Endothelial cell of umbilical vein (primary cell): ENCODE measurements around the gene NAGLU.

Experiments
- CTCF ChIP-seq, 2 donors: IDR thresholded peaks; 1 replicate in 1 of 2; 2 replicates in 1 of 2; pipeline ENCODE4 v1.5.1; 2011; ENCODE audit warnings: low read length in 2 of 2, mild to moderate bottlenecking in 2 of 2, moderate library complexity in 2 of 2, control low read depth in 1 of 2, inconsistent platforms in 1 of 2, low read depth in 1 of 2; ENCODE audit not compliant: insufficient read depth in 1 of 2; ENCODE audit errors: extremely low read depth in 1 of 2
- EZH2 ChIP-seq: IDR thresholded peaks from 2 replicates; pipeline ENCODE4 v1.6.1; 2012; ENCODE audit warnings: borderline replicate concordance, low read depth, mild to moderate bottlenecking, moderate library complexity, low read length, inconsistent platforms; ENCODE audit not compliant: severe bottlenecking
- FOS ChIP-seq: IDR thresholded peaks from 2 replicates; pipeline ENCODE4 v1.6.1; 2011; ENCODE audit warnings: mild to moderate bottlenecking, low read length, moderate library complexity, borderline replicate concordance; ENCODE audit not compliant: insufficient read depth
- GATA2 ChIP-seq: IDR thresholded peaks from 2 replicates; pipeline ENCODE4 v1.7.0; 2011; ENCODE audit warnings: low read depth, mild to moderate bottlenecking, moderate library complexity, mixed read lengths, low read length; ENCODE audit not compliant: insufficient read length, insufficient read depth
- JUN ChIP-seq: IDR thresholded peaks from 2 replicates; pipeline ENCODE4 v1.6.1; 2011; ENCODE audit warnings: borderline replicate concordance, low read depth; ENCODE audit not compliant: insufficient read length, insufficient read depth
- POLR2A ChIP-seq: IDR thresholded peaks from 2 replicates; pipeline ENCODE4 v1.6.1; 2012; ENCODE audit warnings: low read depth, mild to moderate bottlenecking, control low read depth, low read length
- POLR2AphosphoS5 ChIP-seq: IDR thresholded peaks from 2 replicates; pipeline ENCODE4 v1.6.1; 2012; ENCODE audit warnings: low read depth, mild to moderate bottlenecking, control low read depth, low read length, moderate library complexity; ENCODE audit not compliant: insufficient read depth
- TF ChIP-seq, protein P1 (sequence below): IDR thresholded peaks from 2 replicates; pipeline ENCODE4 v1.6.1; 2011; ENCODE audit not compliant: insufficient read depth, insufficient read length

DNA sequence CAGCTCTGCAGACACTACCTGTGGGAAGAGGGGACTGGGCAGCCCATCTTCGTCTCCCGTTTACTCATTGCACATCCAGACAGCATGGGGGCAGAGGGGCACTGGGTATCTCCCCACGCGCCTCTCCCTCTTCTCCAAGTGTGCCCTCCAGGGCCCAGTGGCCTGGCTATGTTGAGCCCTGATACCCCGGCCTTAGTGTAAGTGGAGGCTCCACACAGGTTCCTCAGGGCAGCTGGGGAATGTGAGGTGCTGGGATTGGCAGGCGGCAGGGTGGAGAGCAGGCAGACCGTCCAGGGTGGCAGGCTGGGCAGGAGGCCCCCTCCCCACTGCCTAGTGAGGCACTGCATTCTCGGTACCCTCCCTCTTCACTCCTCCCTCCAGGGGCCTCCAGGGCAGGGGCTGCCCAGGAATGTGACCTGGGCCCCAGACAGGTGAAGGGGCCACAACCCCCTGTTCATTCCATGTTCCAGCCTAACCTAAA lies 13.2 kb upstream of the NAGLU start:
- TF ChIP-seq POLR2AphosphoS5 (no peak), CTCF (IDR thresholded peaks at IDR 0.05; ENCODE audit: extremely low read depth in 1 of 2, insufficient read depth in 1 of 2, low read depth in 1 of 2, low read length in 2 of 2) (no peak), POLR2A (no peak), EZH2 (no peak), FOS (no peak), GATA2 (no peak), JUN (no peak)
- TF ChIP-seq, protein P1, sequence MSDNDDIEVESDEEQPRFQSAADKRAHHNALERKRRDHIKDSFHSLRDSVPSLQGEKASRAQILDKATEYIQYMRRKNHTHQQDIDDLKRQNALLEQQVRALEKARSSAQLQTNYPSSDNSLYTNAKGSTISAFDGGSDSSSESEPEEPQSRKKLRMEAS: no peak
